Adrenal gland (tissue), 5 donors: ENCODE measurements around the gene FANCI.
A peak's percentile ranks its signal among the peaks of the same experiment; 100 is the strongest.

Experiments
- POLR2A ChIP-seq, 2 donors: fragments of 450-650 bp; IDR thresholded peaks; one replicate each; pipeline ENCODE4 v1.6.1; 2017; ENCODE audit warnings: antibody characterized with exemption in 2 of 2, mild to moderate bottlenecking in 2 of 2, moderate library complexity in 1 of 2
- TF ChIP-seq, protein P1 (sequence below), 6 experiments: fragments of 450-650 bp in 4 of 6; fragments of 200-600 bp in 2 of 6; sonication (generic) in 1 of 6; IDR thresholded peaks; 1 replicate in 5 of 6; 2 replicates in 1 of 6; pipeline versions ENCODE4 v1.5.1 to v1.8.0; 2016 to 2021; ENCODE audit warnings: antibody characterized with exemption in 6 of 6, mild to moderate bottlenecking in 2 of 6, moderate library complexity in 1 of 6
- donor health status: DM: no; HTN: no; CAD: no.

DNA sequence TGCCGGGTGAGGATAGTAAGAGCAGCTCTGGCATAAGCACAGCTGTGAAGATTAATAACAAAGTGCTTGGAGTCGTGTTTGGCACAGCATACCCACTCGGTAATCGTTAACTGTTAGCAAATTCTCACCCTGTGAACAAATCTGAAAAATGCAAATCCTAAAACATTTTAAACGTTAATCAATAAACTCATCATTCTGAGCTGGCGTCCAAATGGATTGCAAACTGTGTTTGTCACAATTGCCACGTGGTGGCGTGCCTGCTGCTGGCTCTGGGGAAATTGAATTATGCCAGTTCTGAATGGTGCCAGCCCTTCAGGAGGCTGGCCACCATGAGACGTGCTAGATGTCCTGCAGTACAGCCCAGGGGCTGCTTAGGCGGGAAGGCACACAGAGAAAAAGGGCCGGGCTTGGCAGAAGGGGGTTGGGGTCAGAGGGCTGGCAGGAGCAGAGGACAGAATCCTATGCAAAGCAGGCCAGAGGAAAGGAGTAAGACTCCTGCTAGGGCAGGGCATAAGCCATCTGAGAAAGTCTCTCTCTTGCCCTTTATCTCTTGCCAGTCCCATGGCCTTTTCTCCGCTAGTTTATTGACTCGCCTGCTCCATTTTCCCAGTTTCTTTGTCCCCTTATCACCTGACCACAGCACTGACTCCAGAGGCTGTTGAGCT lies 113.0 kb downstream of the FANCI start:
- TF ChIP-seq, protein P1, sequence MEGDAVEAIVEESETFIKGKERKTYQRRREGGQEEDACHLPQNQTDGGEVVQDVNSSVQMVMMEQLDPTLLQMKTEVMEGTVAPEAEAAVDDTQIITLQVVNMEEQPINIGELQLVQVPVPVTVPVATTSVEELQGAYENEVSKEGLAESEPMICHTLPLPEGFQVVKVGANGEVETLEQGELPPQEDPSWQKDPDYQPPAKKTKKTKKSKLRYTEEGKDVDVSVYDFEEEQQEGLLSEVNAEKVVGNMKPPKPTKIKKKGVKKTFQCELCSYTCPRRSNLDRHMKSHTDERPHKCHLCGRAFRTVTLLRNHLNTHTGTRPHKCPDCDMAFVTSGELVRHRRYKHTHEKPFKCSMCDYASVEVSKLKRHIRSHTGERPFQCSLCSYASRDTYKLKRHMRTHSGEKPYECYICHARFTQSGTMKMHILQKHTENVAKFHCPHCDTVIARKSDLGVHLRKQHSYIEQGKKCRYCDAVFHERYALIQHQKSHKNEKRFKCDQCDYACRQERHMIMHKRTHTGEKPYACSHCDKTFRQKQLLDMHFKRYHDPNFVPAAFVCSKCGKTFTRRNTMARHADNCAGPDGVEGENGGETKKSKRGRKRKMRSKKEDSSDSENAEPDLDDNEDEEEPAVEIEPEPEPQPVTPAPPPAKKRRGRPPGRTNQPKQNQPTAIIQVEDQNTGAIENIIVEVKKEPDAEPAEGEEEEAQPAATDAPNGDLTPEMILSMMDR (IDR thresholded peaks at IDR 0.05): peak in 3 of 6 experiments; percentile 21 to 33 (median 22)
- TF ChIP-seq POLR2A (IDR thresholded peaks at IDR 0.05): no peak
